Esophagus muscularis mucosa (tissue), 4 donors: ENCODE measurements around the gene ZNF512. TPM values are rescaled to one million over a fixed set of nuclear protein-coding genes. Genes with fewer than 3 reads are reported as not detected.

Experiments used
- DNase-seq: peaks from one replicate; pipeline ENCODE4 v3.0.0-alpha.2; 2017; ENCODE audit errors: extremely low spot score
- H3K27ac ChIP-seq, 4 donors: fragments of 200-600 bp; sonication (generic); replicated peaks in 1 of 4; 1 replicate in 3 of 4; 2 replicates in 1 of 4; pipeline ENCODE4 v1.5.1; 2016 to 2019; ENCODE audit warnings: mild to moderate bottlenecking in 1 of 4
- H3K27me3 ChIP-seq, 4 donors: fragments of 200-600 bp; sonication (generic); one replicate each; pipeline versions ENCODE4 v1.5.1 to v1.6.0; 2016 to 2019
- H3K36me3 ChIP-seq, 4 donors: fragments of 200-600 bp; sonication (generic); one replicate each; pipeline ENCODE4 v1.5.1; 2016 to 2019
- H3K4me1 ChIP-seq, 4 donors: fragments of 200-600 bp; sonication (generic); one replicate each; pipeline ENCODE4 v1.5.1; 2016 to 2019
- H3K4me3 ChIP-seq, 4 donors: fragments of 200-600 bp; sonication (generic); 1 replicate in 2 of 4; 2 replicates in 2 of 4; pipeline ENCODE4 v1.5.1; 2016 to 2019; ENCODE audit warnings: mild to moderate bottlenecking in 4 of 4, moderate library complexity in 1 of 4
- H3K9me3 ChIP-seq, 4 donors: fragments of 200-600 bp; sonication (generic); 1 replicate in 3 of 4; 2 replicates in 1 of 4; pipeline ENCODE4 v1.5.1; 2016 to 2019
- CTCF ChIP-seq, 3 experiments: fragments of 200-600 bp in 2 of 3; fragments of 450-650 bp in 1 of 3; sonication (generic) in 2 of 3; IDR thresholded peaks; one replicate each; pipeline ENCODE4 v1.5.1; 2017 to 2019; ENCODE audit warnings: antibody characterized with exemption in 3 of 3, mild to moderate bottlenecking in 2 of 3, moderate library complexity in 1 of 3
- EP300 ChIP-seq: sonication (generic); formaldehyde crosslinking; IDR thresholded peaks from one replicate; pipeline ENCODE4 v1.6.1; 2017; ENCODE audit warnings: antibody characterized with exemption
- POLR2A ChIP-seq: fragments of 450-650 bp; IDR thresholded peaks from one replicate; pipeline ENCODE4 v1.6.1; 2017; ENCODE audit warnings: antibody characterized with exemption, moderate library complexity, mild to moderate bottlenecking, low read depth
- POLR2AphosphoS5 ChIP-seq, 2 donors: sonication (generic); formaldehyde crosslinking; IDR thresholded peaks; one replicate each; pipeline ENCODE4 v1.6.1; 2017; ENCODE audit warnings: antibody characterized with exemption in 2 of 2
- WGBS: methylation state at CpG from one replicate; pipeline ENCODE4 v1.1.5; 2018; 5-methylcytosine and 5-hydroxymethylcytosine counted together
- intact Hi-C: fragments of 100-400 bp; cut with DNase I; formaldehyde crosslinking; loops from one replicate; pipeline ENCODE4 v1.15.1; 2023
- total RNA-seq, 4 donors: library from RNA; depleted of rRNA; stranded (reverse); fragments of >200 nt; gene quantifications; one replicate each; pipeline versions ENCODE4 v1.1.0 to v1.2.1, GENCODE V29; 2016

The ZNF512 gene
- total RNA-seq, 4 donors from 2014 or later, result 29.5 to 39.3 (median 33.7) TPM

DNA sequence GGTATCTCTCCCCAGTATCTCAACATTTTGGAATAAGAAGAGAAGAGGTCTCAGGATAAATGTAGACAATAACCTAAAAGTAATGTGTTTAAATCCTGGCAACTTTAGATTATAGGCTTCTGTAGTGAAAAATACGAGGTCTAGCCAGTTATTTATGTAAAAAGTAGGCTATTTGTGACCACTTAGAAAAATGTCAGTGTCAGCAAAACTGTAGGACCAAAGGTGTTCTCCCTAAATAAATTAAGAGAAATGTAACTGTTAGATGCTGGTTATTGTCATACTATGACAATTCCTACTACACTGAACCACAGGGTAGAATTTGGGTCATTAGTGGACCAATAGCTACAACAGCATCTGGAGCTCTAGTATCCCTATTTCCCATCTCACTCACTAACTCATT is 78.5 kb downstream of the ZNF512 start:
- H3K4me3 ChIP-seq, result no peak overlapping the region
- TF ChIP-seq POLR2A (no peak), CTCF (IDR thresholded peaks at IDR 0.05) (no peak), EP300 (no peak), POLR2AphosphoS5 (IDR thresholded peaks at IDR 0.05) (no peak)
- H3K4me1 ChIP-seq, result peaks cover 27 to 50% (median 38%) of the 10 kb centered on the region in 4 donors
- intact Hi-C loops, result no loop called here
- H3K36me3 ChIP-seq, result peaks cover 23 to 60% (median 46%) of the 10 kb centered on the region in 4 donors
- 90% methylated on average over 1 of the region's 1 CpG for WGBS
- H3K9me3 ChIP-seq, result no peaks in the 10 kb centered on the region
- no peaks in the 10 kb centered on the region for H3K27me3 ChIP-seq
- H3K27ac ChIP-seq, result no peak overlapping the region
- DNase-seq, result no peak

- no peaks in the 10 kb centered on the region for H3K27me3 ChIP-seq
- DNase-seq, result peak; percentile 94
- H3K9me3 ChIP-seq, result no peaks in the 10 kb centered on the region
- H3K4me3 ChIP-seq, result peak within 1 kb of the TSS; percentile 72 to 91 (median 88)
- H3K27ac ChIP-seq, result peak within 1 kb of the TSS; percentile 77 to 89 (median 86)
- H3K36me3 ChIP-seq, result peaks cover 19 to 59% (median 46%) of the 10 kb centered on the region in 4 donors
- H3K4me1 ChIP-seq, result peaks cover 27 to 50% (median 39%) of the 10 kb centered on the region in 4 donors
- TF ChIP-seq POLR2A (peak; percentile 30), CTCF (IDR thresholded peaks at IDR 0.05) (peak in 1 of 3 experiments; percentile 9), EP300 (no peak), POLR2AphosphoS5 (IDR thresholded peaks at IDR 0.05) (peak; percentile 73 to 74)
- WGBS, result 0% methylated on average over 45 of the region's 56 CpGs
- intact Hi-C loops, result no loop called here
These were observed 80.7 kb downstream of the ZNF512 start, which contains the start of the genes SLC4A1AP and SUPT7L for GRCh38 chr2:27663285-27664153. Gene SLC4A1AP (plus strand): TSS chr2:27663889. CDS start chr2:27663915, 26 bp downstream. Gene SUPT7L (minus strand): TSS chr2:27663614. CDS start chr2:27662192, 1,422 bp downstream.

DNA sequence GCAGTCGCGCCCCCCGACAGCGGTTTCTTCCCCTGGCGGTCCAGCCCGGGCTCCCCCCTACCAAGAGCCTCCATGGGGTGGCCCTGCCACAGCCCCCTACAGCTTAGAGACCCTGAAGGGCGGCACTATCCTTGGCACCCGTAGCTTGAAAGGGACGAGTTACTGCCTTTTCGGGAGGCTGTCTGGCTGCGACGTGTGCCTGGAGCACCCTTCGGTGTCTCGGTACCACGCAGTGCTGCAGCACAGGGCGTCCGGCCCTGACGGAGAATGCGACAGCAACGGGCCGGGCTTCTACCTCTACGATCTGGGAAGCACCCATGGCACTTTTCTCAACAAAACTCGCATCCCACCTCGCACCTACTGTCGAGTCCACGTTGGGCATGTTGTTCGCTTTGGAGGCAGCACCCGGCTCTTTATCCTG is 81.3 kb downstream of the ZNF512 start:
- no peak for TF ChIP-seq POLR2A
- no peak for TF ChIP-seq EP300
- TF ChIP-seq POLR2AphosphoS5 (IDR thresholded peaks at IDR 0.05), result no peak
- no peak for TF ChIP-seq CTCF (IDR thresholded peaks at IDR 0.05)
- Histone ChIP-seq H3K9me3 (no peaks in the 10 kb centered on the region), H3K36me3 (peaks cover 20 to 62% (median 50%) of the 10 kb centered on the region in 4 donors), H3K4me3 (peak overlapping the region; percentile 72 to 91 (median 88)), H3K27ac (peak overlapping the region; percentile 77 to 89 (median 86)), H3K4me1 (peaks cover 27 to 47% (median 37%) of the 10 kb centered on the region in 4 donors), H3K27me3 (no peaks in the 10 kb centered on the region)
- no peak for DNase-seq
- WGBS, result 7% methylated on average over 18 of the region's 28 CpGs
- intact Hi-C loops, result no loop called here

- H3K27ac ChIP-seq, result peak overlapping the region in 1 of 4 donors; percentile 77
- H3K36me3 ChIP-seq, result peaks cover 26 to 62% (median 52%) of the 10 kb centered on the region in 4 donors
- 88% methylated on average over 16 of the region's 16 CpGs for WGBS
- intact Hi-C loops, result no loop called here
- no peaks in the 10 kb centered on the region for H3K9me3 ChIP-seq
- H3K4me1 ChIP-seq, result peaks cover 27 to 41% (median 35%) of the 10 kb centered on the region in 4 donors
- H3K4me3 ChIP-seq, result peak overlapping the region; percentile 72 to 91 (median 88)
- no peak for DNase-seq
- TF ChIP-seq EP300 (no peak), POLR2AphosphoS5 (IDR thresholded peaks at IDR 0.05) (no peak), CTCF (IDR thresholded peaks at IDR 0.05) (no peak), POLR2A (no peak)
- H3K27me3 ChIP-seq, result no peaks in the 10 kb centered on the region
These were observed 82.0 kb downstream of the ZNF512 start for GRCh38 chr2:27664622-27665363.
